Measurements from ENCODE around the gene UGT2B28.
"Not testable (repeated sequence)": the region's sequence is repeated elsewhere in the genome, so short reads cannot be mapped to it uniquely, and the experiment has no call there.

UGT2B28 gene

GRCh38 chr4:69280081-69280480 is at the start of gene UGT2B28:
Gene UGT2B28 (plus strand): TSS chr4:69280475. CDS start chr4:69280501, 26 bp downstream.
- not testable (repeated sequence) for DNase-seq

- no peak for DNase-seq
These were observed 41.2 kb upstream of the UGT2B28 start for GRCh38 chr4:69239092-69239491.

GRCh38 chr4:69239557-69240168 is 40.6 kb upstream of the UGT2B28 start:
- no peak for DNase-seq

GRCh38 chr4:69240787-69241186 is 39.5 kb upstream of the UGT2B28 start:
- not testable (repeated sequence) for DNase-seq

GRCh38 chr4:69241746-69242145 is 38.5 kb upstream of the UGT2B28 start:
- DNase-seq, result not testable (repeated sequence)

- DNase-seq, result not testable (repeated sequence)
These were observed 37.6 kb upstream of the UGT2B28 start for GRCh38 chr4:69242562-69243240.

- DNase-seq, result not testable (repeated sequence)
These were observed 29.4 kb upstream of the UGT2B28 start for GRCh38 chr4:69250884-69251283.

GRCh38 chr4:69253147-69253772 is 27.0 kb upstream of the UGT2B28 start:
- DNase-seq, result not testable (repeated sequence)

- not testable (repeated sequence) for DNase-seq
These were observed 11.7 kb upstream of the UGT2B28 start for GRCh38 chr4:69268612-69269011.

GRCh38 chr4:69296356-69296755 is 16.1 kb downstream of the UGT2B28 start:
- not testable (repeated sequence) for DNase-seq

GRCh38 chr4:69308426-69309033 is 28.3 kb downstream of the UGT2B28 start:
- not testable (repeated sequence) for DNase-seq

- DNase-seq, result not testable (repeated sequence)
These were observed 29.3 kb downstream of the UGT2B28 start for GRCh38 chr4:69309549-69310076.

- not testable (repeated sequence) for DNase-seq
These were observed 30.0 kb downstream of the UGT2B28 start for GRCh38 chr4:69310262-69310661.

GRCh38 chr4:69317669-69318298 is 37.5 kb downstream of the UGT2B28 start:
- peak; percentile 54 for DNase-seq

- DNase-seq, result peak; percentile 36
These were observed 41.0 kb downstream of the UGT2B28 start for GRCh38 chr4:69321153-69321729.

GRCh38 chr4:69322055-69322454 is 41.8 kb downstream of the UGT2B28 start:
- no peak for DNase-seq

GRCh38 chr4:69323284-69323683 is 43.0 kb downstream of the UGT2B28 start:
- no peak for DNase-seq

GRCh38 chr4:69330345-69331047 is 50.2 kb downstream of the UGT2B28 start:
- DNase-seq, result no peak

- DNase-seq, result not testable (repeated sequence)
These were observed 51.0 kb downstream of the UGT2B28 start for GRCh38 chr4:69331304-69331703.

- not testable (repeated sequence) for DNase-seq
These were observed 55.2 kb downstream of the UGT2B28 start for GRCh38 chr4:69335485-69335884.

- not testable (repeated sequence) for DNase-seq
These were observed 62.8 kb downstream of the UGT2B28 start for GRCh38 chr4:69343114-69343513.

Measured in right forelimb (tissue), 1 donor.